Neural progenitor cell (in vitro differentiated cells): ENCODE measurements around the gene H6PD. TPM values are rescaled to one million over a fixed set of nuclear protein-coding genes. Genes with fewer than 3 reads are reported as not detected.

Experiments used
- DNase-seq: peaks from one replicate; pipeline ENCODE4 v3.0.0-alpha.2; 2016; ENCODE audit warnings: low spot score
- H2AFZ ChIP-seq: fragments of 200-600 bp; sonication (generic); replicated peaks from 2 replicates; pipeline ENCODE4 v1.6.1; 2016; ENCODE audit warnings: antibody characterized with exemption
- H3F3A ChIP-seq: fragments of 200-600 bp; sonication (generic); 2 replicates; pipeline ENCODE4 v1.6.1; 2016; ENCODE audit warnings: antibody characterized with exemption, low read depth
- H3K27ac ChIP-seq: fragments of 200-600 bp; sonication (generic); 2 replicates; pipeline ENCODE4 v1.5.1; 2016; ENCODE audit warnings: mild to moderate bottlenecking
- H3K27me3 ChIP-seq: fragments of 200-600 bp; sonication (generic); 2 replicates; pipeline ENCODE4 v1.6.1; 2016; ENCODE audit warnings: mild to moderate bottlenecking, moderate library complexity
- H3K36me3 ChIP-seq: fragments of 200-600 bp; sonication (generic); 2 replicates; pipeline ENCODE4 v1.5.1; 2016
- H3K4me1 ChIP-seq: fragments of 200-600 bp; sonication (generic); 2 replicates; pipeline ENCODE4 v1.6.1; 2016; ENCODE audit warnings: mixed run types
- H3K4me2 ChIP-seq: fragments of 200-600 bp; sonication (generic); 2 replicates; pipeline ENCODE4 v1.6.1; 2016
- H3K4me3 ChIP-seq: fragments of 200-600 bp; sonication (generic); 2 replicates; pipeline ENCODE4 v1.5.1; 2016
- H3K79me2 ChIP-seq: fragments of 200-600 bp; sonication (generic); 2 replicates; pipeline ENCODE4 v1.6.1; 2016; ENCODE audit warnings: low read depth
- H3K9ac ChIP-seq: fragments of 200-600 bp; sonication (generic); 2 replicates; pipeline ENCODE4 v1.6.1; 2016
- H3K9me3 ChIP-seq: fragments of 200-600 bp; sonication (generic); 2 replicates; pipeline ENCODE4 v1.5.1; 2016; ENCODE audit warnings: low read depth
- H4K20me1 ChIP-seq: fragments of 200-600 bp; sonication (generic); 2 replicates; pipeline ENCODE4 v1.6.1; 2016; ENCODE audit warnings: low read depth
- H3K27ac Mint-ChIP-seq: 3 replicates; pipeline ENCODE4 v1.8.0; 2021; ENCODE audit warnings: mixed read lengths
- H3K27me3 Mint-ChIP-seq: 2 replicates; pipeline ENCODE4 v1.8.0; 2022; ENCODE audit warnings: low read depth, mild to moderate bottlenecking, inconsistent platforms, moderate library complexity, mixed read lengths; ENCODE audit not compliant: insufficient read depth
- H3K36me3 Mint-ChIP-seq: 3 replicates; pipeline ENCODE4 v1.8.0; 2021; ENCODE audit warnings: mixed read lengths
- H3K4me1 Mint-ChIP-seq: 3 replicates; pipeline ENCODE4 v1.8.0; 2021; ENCODE audit warnings: mixed read lengths
- H3K4me3 Mint-ChIP-seq: 3 replicates; pipeline ENCODE4 v1.8.0; 2021; ENCODE audit warnings: mild to moderate bottlenecking, moderate library complexity, mixed read lengths
- H3K9me3 Mint-ChIP-seq: 3 replicates; pipeline ENCODE4 v1.8.0; 2020; ENCODE audit warnings: mixed read lengths
- EZH2 ChIP-seq: fragments of 200-600 bp; sonication (generic); IDR thresholded peaks from 2 replicates; pipeline ENCODE4 v1.6.1; 2017; ENCODE audit warnings: antibody characterized with exemption, mild to moderate bottlenecking, moderate library complexity
- EZH2phosphoT487 ChIP-seq: fragments of 200-600 bp; sonication (generic); IDR thresholded peaks from 2 replicates; pipeline ENCODE4 v1.6.1; 2017; ENCODE audit warnings: antibody characterized with exemption
- total RNA-seq: library from RNA; depleted of rRNA; stranded (reverse); fragments of >200 nt; gene quantifications from 2 replicates; pipeline ENCODE4 v1.2.3, GENCODE V29; 2015; ENCODE audit warnings: low replicate concordance
- TF ChIP-seq, protein P1 (sequence below): fragments of 200-600 bp; sonication (generic); IDR thresholded peaks from 2 replicates; pipeline ENCODE4 v1.5.1; 2017; ENCODE audit warnings: antibody characterized with exemption, mild to moderate bottlenecking

The H6PD gene
- total RNA-seq, 1 donor from 2014 or later, result 6.0 TPM

DNA sequence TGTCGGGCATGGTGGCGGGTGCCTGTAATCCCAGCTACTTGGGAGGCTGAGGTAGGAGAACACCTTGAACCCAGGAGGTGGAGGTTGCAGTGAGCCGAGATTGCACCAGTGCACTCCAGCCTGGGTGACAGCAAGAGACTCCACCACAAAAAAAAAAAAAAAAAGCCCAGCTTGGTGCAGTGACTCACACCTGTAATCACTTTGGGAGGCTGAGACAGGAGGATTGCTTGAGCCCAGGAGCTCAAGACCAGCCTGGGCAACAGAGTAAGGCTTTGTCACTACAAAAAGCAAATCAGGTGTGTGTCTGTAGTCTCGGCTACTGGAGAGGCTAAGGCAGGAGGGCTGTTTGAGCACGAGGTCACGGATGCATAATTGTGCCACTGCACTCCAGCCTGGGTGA is 5.0 kb upstream of the H6PD start:
- no peak overlapping the region for H3K4me3 ChIP-seq
- H2AFZ ChIP-seq, result no peak overlapping the region
- no peaks in the 10 kb centered on the region for H3K36me3 ChIP-seq
- Mint-ChIP-seq H3K36me3 (no peaks in the 10 kb centered on the region), H3K4me1 (peaks cover 14% of the 10 kb centered on the region), H3K27me3 (peaks cover 14% of the 10 kb centered on the region), H3K27ac (no peak overlapping the region), H3K4me3 (no peak overlapping the region), H3K9me3 (peaks cover 4% of the 10 kb centered on the region)
- no peaks in the 10 kb centered on the region for H3K9me3 ChIP-seq
- H3K79me2 ChIP-seq, result no peaks in the 10 kb centered on the region
- H3K27me3 ChIP-seq, result no peaks in the 10 kb centered on the region
- H3K27ac ChIP-seq, result no peak overlapping the region
- H3K4me2 ChIP-seq, result no peak overlapping the region
- peaks cover 21% of the 10 kb centered on the region for H3F3A ChIP-seq
- peaks cover 7% of the 10 kb centered on the region for H3K4me1 ChIP-seq
- DNase-seq, result no peak
- no peak overlapping the region for H3K9ac ChIP-seq
- TF ChIP-seq, protein P1, sequence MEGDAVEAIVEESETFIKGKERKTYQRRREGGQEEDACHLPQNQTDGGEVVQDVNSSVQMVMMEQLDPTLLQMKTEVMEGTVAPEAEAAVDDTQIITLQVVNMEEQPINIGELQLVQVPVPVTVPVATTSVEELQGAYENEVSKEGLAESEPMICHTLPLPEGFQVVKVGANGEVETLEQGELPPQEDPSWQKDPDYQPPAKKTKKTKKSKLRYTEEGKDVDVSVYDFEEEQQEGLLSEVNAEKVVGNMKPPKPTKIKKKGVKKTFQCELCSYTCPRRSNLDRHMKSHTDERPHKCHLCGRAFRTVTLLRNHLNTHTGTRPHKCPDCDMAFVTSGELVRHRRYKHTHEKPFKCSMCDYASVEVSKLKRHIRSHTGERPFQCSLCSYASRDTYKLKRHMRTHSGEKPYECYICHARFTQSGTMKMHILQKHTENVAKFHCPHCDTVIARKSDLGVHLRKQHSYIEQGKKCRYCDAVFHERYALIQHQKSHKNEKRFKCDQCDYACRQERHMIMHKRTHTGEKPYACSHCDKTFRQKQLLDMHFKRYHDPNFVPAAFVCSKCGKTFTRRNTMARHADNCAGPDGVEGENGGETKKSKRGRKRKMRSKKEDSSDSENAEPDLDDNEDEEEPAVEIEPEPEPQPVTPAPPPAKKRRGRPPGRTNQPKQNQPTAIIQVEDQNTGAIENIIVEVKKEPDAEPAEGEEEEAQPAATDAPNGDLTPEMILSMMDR, result no peak
- TF ChIP-seq EZH2, result no peak
- TF ChIP-seq EZH2phosphoT487, result no peak
- no peaks in the 10 kb centered on the region for H4K20me1 ChIP-seq

DNA sequence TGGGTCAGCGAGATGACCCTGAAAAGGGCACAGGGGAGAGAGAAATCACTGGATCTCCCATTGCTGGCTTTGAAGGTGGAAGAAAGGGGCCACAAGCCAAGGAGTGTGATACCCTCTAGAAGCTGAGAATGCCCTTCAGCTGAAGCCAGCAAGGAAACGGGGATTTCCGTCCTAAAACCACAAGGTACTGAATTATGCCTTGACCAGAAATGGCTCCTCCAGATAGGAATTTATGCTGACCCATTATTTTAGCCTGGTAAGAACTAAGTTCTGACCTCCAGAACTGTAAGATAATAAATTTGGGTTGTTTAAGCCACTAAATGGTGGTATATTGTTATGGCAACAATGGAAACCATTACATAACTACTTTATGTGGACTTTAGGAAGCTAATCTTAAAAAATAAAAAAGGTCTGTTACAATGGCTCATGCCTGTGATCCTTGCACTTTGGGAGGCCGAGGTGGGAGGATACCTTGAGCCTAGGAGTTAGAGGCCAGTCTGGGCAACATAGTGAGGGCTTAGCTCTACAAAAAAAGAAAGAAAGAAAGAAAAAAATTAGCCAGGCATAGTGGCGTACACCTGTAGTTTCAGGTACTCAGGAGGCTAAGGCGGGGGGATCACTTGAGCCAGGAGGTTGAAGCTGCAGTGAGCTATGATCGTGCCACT is 3.6 kb upstream of the H6PD start:
- Histone ChIP-seq H3F3A (peaks cover 24% of the 10 kb centered on the region), H3K27me3 (no peaks in the 10 kb centered on the region), H3K4me2 (no peak overlapping the region), H3K36me3 (no peaks in the 10 kb centered on the region), H3K79me2 (no peaks in the 10 kb centered on the region), H3K4me3 (no peak overlapping the region), H3K9me3 (no peaks in the 10 kb centered on the region), H3K27ac (no peak overlapping the region), H3K4me1 (peaks cover 7% of the 10 kb centered on the region), H3K9ac (no peak overlapping the region), H4K20me1 (no peaks in the 10 kb centered on the region), H2AFZ (no peak overlapping the region)
- H3K4me3 Mint-ChIP-seq, result no peak overlapping the region
- no peak for DNase-seq
- peaks cover 17% of the 10 kb centered on the region for H3K4me1 Mint-ChIP-seq
- H3K27me3 Mint-ChIP-seq, result peaks cover 12% of the 10 kb centered on the region
- H3K9me3 Mint-ChIP-seq, result no peaks in the 10 kb centered on the region
- H3K36me3 Mint-ChIP-seq, result no peaks in the 10 kb centered on the region
- no peak overlapping the region for H3K27ac Mint-ChIP-seq
- TF ChIP-seq, protein P1, result no peak
- no peak for TF ChIP-seq EZH2

GRCh38 chr1:9231648-9232332 is 2.8 kb upstream of the H6PD start:
- Histone ChIP-seq H3F3A (peaks cover 24% of the 10 kb centered on the region), H3K4me3 (no peak overlapping the region), H3K9me3 (no peaks in the 10 kb centered on the region), H3K4me2 (no peak overlapping the region), H4K20me1 (no peaks in the 10 kb centered on the region), H3K27me3 (no peaks in the 10 kb centered on the region), H3K36me3 (no peaks in the 10 kb centered on the region), H3K4me1 (peaks cover 7% of the 10 kb centered on the region), H2AFZ (no peak overlapping the region), H3K27ac (no peak overlapping the region), H3K79me2 (no peaks in the 10 kb centered on the region), H3K9ac (no peak overlapping the region)
- no peak for DNase-seq
- Mint-ChIP-seq H3K27ac (no peak overlapping the region), H3K27me3 (peaks cover 8% of the 10 kb centered on the region), H3K4me3 (peak overlapping the region; percentile 5), H3K36me3 (peaks cover 2% of the 10 kb centered on the region), H3K4me1 (peaks cover 19% of the 10 kb centered on the region), H3K9me3 (no peaks in the 10 kb centered on the region)
- TF ChIP-seq EZH2 (no peak), EZH2phosphoT487 (no peak)
- TF ChIP-seq, protein P1, result no peak
